ENCODE results near the gene ZNF578. TPM values are rescaled to one million over a fixed set of nuclear protein-coding genes. Genes with fewer than 3 reads are reported as not detected.

Gene ZNF578
- total and polyA plus RNA-seq, 9 of the 15 experiments (the other 6 are each of a cell fraction or from before 2014, with no cell fraction given): 0.05 to 0.29 (median 0.15) TPM

- TF ChIP-seq, protein P1, sequence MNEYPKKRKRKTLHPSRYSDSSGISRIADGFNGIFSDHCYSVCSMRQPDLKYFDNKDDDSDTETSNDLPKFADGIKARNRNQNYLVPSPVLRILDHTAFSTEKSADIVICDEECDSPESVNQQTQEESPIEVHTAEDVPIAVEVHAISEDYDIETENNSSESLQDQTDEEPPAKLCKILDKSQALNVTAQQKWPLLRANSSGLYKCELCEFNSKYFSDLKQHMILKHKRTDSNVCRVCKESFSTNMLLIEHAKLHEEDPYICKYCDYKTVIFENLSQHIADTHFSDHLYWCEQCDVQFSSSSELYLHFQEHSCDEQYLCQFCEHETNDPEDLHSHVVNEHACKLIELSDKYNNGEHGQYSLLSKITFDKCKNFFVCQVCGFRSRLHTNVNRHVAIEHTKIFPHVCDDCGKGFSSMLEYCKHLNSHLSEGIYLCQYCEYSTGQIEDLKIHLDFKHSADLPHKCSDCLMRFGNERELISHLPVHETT (CRISPR knock-in tag; conservative IDR thresholded peaks at IDR 0.05 in 1 of 2, IDR thresholded peaks at IDR 0.05 in 1 of 2): no peak; a peak in 1 of 4 replicates
- TF ChIP-seq MCM3 (IDR thresholded peaks at IDR 0.05) (no peak), POLR3G (IDR thresholded peaks at IDR 0.05; ENCODE audit: extremely low read depth, insufficient read length, insufficient replicate concordance) (no peak), ZNF76 (CRISPR knock-in tag; IDR thresholded peaks at IDR 0.05; ENCODE audit: borderline replicate concordance) (no peak), GABPA (tag; conservative IDR thresholded peaks at IDR 0.05; ENCODE audit: low read depth) (peak; percentile 93), XRCC3 (IDR thresholded peaks at IDR 0.05) (no peak), ZNF780A (CRISPR knock-in tag; IDR thresholded peaks at IDR 0.05) (no peak), ZNF316 (IDR thresholded peaks at IDR 0.05) (no peak), NFE2L1 (tag; IDR thresholded peaks at IDR 0.05; ENCODE audit: borderline replicate concordance, low read depth) (no peak), MEIS2 (IDR thresholded peaks at IDR 0.05; ENCODE audit: partially characterized antibody) (no peak), SRSF3 (IDR thresholded peaks at IDR 0.05; ENCODE audit: insufficient read depth, low read length) (no peak), TCF7 (IDR thresholded peaks at IDR 0.05; ENCODE audit: borderline replicate concordance) (no peak), HMG20A (CRISPR knock-in tag; conservative IDR thresholded peaks at IDR 0.05) (no peak), PTTG1 (tag; IDR thresholded peaks at IDR 0.05; ENCODE audit: low read depth) (no peak), RAD51 (IDR thresholded peaks at IDR 0.05; ENCODE audit: borderline replicate concordance, low read depth) (no peak), XRCC5 (IDR thresholded peaks at IDR 0.05; ENCODE audit: low read depth, low read length) (peak; percentile 64; the same call in 1 of the 2 replicates)
- TF ChIP-seq, protein P2, sequence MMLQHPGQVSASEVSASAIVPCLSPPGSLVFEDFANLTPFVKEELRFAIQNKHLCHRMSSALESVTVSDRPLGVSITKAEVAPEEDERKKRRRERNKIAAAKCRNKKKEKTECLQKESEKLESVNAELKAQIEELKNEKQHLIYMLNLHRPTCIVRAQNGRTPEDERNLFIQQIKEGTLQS (IDR thresholded peaks at IDR 0.05): peak; percentile 91
- TF ChIP-seq, protein P2 (CRISPR knock-in tag; conservative IDR thresholded peaks at IDR 0.05): peak; percentile 92
- TF ChIP-seq, protein P3, sequence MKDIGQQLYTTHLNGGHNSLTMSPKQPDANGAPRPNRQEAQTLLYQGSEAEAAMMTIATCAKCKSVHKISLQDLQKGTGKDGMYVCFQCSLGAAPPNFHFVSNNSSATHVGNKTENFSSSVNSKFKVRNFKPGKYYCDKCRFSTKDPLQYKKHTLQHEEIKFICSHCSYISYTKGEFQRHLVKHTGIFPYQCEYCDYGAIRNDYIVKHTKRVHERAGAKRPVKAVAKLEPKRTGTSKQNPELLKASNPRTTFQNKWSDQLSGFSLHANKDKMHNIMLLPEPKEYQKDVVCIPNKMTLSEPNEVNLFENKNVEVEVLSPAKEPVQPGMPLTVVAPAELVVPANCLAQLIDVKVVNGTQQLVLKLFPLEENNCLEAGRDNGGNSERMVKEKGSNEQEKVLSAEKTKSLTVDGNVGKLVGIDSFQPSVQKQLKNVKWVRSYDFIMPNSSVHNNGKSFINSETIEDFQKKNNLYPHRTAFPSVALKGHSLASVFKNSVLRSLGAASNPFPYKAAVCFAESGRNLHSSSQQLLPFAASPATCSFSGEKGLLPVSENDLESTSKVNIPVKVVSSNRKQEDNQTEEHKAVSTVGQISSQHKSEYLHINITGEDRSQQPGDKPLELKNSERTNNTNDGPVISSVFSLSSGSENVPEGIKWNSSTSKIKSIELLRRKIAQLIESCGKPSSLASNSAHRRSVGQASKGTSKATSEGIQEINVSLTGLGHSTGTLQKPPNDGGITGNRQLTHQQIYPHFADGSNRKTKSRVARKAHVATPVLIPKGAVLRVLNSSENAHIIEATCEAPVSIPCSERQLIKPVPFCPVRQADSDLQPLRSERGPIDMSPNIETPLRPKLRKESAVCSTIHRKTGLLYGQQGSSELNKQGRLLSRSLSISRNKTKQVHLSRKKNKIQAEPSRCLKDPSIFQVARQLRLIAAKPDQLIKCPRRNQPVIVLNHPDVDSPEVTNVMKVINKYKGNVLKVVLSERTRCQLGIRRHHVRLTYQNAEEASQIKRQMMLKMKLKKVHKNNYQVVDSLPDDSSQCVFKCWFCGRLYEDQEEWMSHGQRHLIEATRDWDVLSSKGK (CRISPR knock-in tag; IDR thresholded peaks at IDR 0.05): no peak
Observed at GRCh38 chr19:52527134-52527955, 74.0 kb downstream of the ZNF578 start, which contains the start of gene ZNF808 (continued).
